HG02884 (cell line): ENCODE measurements around the gene RNU1-4.
"Not testable (repeated sequence)": the region's sequence is repeated elsewhere in the genome, so short reads cannot be mapped to it uniquely, and the experiment has no call there.

Source experiments
- ATAC-seq: cut with Tn5 transposase; IDR thresholded peaks from one replicate; pipeline ENCODE4 v1.9.1; 2021; ENCODE audit warnings: mild to moderate bottlenecking, moderate library complexity; ENCODE audit not compliant: unreplicated experiment

Gene RNU1-4

DNA sequence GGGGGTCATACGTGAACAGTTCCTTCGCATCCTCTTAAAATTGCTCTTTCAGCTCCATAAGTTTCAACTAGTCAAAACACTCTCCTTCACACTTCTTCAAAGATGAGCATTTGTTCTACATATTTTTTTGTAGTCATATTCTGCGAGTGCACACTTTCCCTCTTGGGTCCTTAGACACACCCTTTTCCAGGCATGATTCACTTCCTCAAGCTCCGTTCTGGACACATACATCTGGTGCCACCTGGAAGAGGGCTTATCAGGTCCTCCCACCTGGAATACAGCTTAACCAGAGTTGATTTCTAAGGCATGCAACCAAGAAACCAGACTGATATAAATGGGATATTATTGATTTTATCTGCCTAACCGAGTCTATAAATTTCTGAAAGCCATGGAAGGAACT, 47.4 kb downstream of the RNU1-4 start:
- ATAC-seq: not testable (repeated sequence)
